Thyroid gland (tissue), 4 donors: Measurements from ENCODE around the gene DMD. TPM values are rescaled to one million over a fixed set of nuclear protein-coding genes. Genes with fewer than 3 reads are reported as not detected.

ENCODE experiments used
- DNase-seq, 2 donors: peaks; one replicate each; pipeline ENCODE4 v3.0.0-alpha.2; 2019
- H3K27ac ChIP-seq, 3 donors: fragments of 200-600 bp; sonication (generic); 1 replicate in 2 of 3; 2 replicates in 1 of 3; pipeline ENCODE4 v1.5.1; 2016 to 2019; ENCODE audit warnings: mild to moderate bottlenecking in 1 of 3, moderate library complexity in 1 of 3
- H3K27me3 ChIP-seq: fragments of 200-600 bp; sonication (generic); one replicate; pipeline ENCODE4 v1.5.1; 2019
- H3K36me3 ChIP-seq, 2 donors: fragments of 200-600 bp; sonication (generic); one replicate each; pipeline ENCODE4 v1.5.1; 2016 to 2019
- H3K4me1 ChIP-seq, 2 donors: fragments of 200-600 bp; sonication (generic); one replicate each; pipeline ENCODE4 v1.5.1; 2017 to 2019
- H3K4me3 ChIP-seq, 3 donors: fragments of 200-600 bp; sonication (generic); replicated peaks in 1 of 3; 1 replicate in 2 of 3; 2 replicates in 1 of 3; pipeline ENCODE4 v1.5.1; 2016; ENCODE audit warnings: mild to moderate bottlenecking in 1 of 3
- H3K9me3 ChIP-seq: fragments of 200-600 bp; sonication (generic); one replicate; pipeline ENCODE4 v1.5.1; 2017
- CTCF ChIP-seq, 6 experiments: fragments of 200-600 bp in 3 of 6; fragments of 450-650 bp in 3 of 6; sonication (generic) in 3 of 6; IDR thresholded peaks; one replicate each; pipeline ENCODE4 v1.5.1; 2016 to 2019; ENCODE audit warnings: antibody characterized with exemption in 6 of 6, mild to moderate bottlenecking in 2 of 6, inconsistent platforms in 1 of 6, moderate library complexity in 1 of 6
- POLR2A ChIP-seq, 2 donors: fragments of 450-650 bp; IDR thresholded peaks; one replicate each; pipeline ENCODE4 v1.6.1; 2017; ENCODE audit warnings: antibody characterized with exemption in 2 of 2, mild to moderate bottlenecking in 2 of 2, moderate library complexity in 1 of 2
- WGBS, 2 donors: methylation state at CpG; one replicate each; pipeline ENCODE4 v1.1.5; 2017; 5-methylcytosine and 5-hydroxymethylcytosine counted together
- intact Hi-C: fragments of 100-400 bp; cut with DNase I; formaldehyde crosslinking; loops from one replicate; pipeline ENCODE4 v1.15.1; 2023
- microRNA-seq: library from miRNA; unstranded; fragments of <30 nt; microRNA quantifications from one replicate; pipeline ENCODE4, GENCODE V29; 2016
- small RNA-seq: library from RNA; depleted of rRNA; stranded (forward); fragments of <200 nt; gene quantifications from one replicate; pipeline ENCODE3, GENCODE V24; 2016
- total RNA-seq, 4 donors: library from RNA; depleted of rRNA; stranded (reverse); fragments of >200 nt; gene quantifications; one replicate each; pipeline ENCODE4 v1.2.3, GENCODE V29; 2016

DMD gene
- total RNA-seq, 4 donors from 2014 or later, result 16.5 to 24.0 (median 21.7) TPM

GRCh38 chrX:31091819-31092218, 2119.5 kb downstream of the DMD start:
- intact Hi-C loops, result no loop called here
- DNase-seq, result no peak
- 76 to 96% methylated on average over 1 of the region's 1 CpG for WGBS, 2 donors
- Histone ChIP-seq H3K4me3 (no peak overlapping the region), H3K36me3 (no peaks in the 10 kb centered on the region), H3K9me3 (no peaks in the 10 kb centered on the region), H3K4me1 (no peaks in the 10 kb centered on the region), H3K27me3 (no peaks in the 10 kb centered on the region), H3K27ac (no peak overlapping the region)
- TF ChIP-seq POLR2A (IDR thresholded peaks at IDR 0.05) (no peak), CTCF (IDR thresholded peaks at IDR 0.05) (no peak)

- Histone ChIP-seq H3K27ac (no peak overlapping the region), H3K27me3 (no peaks in the 10 kb centered on the region), H3K4me3 (no peak overlapping the region), H3K36me3 (no peaks in the 10 kb centered on the region), H3K4me1 (no peaks in the 10 kb centered on the region), H3K9me3 (no peaks in the 10 kb centered on the region)
- DNase-seq, result no peak
- intact Hi-C loops, result no loop called here
- TF ChIP-seq CTCF (IDR thresholded peaks at IDR 0.05) (no peak), POLR2A (IDR thresholded peaks at IDR 0.05) (no peak)
- WGBS, 2 donors, result 83 to 85% methylated on average over 2 of the region's 2 CpGs
Measured at GRCh38 chrX:31074522-31074921, 2136.8 kb downstream of the DMD start.

GRCh38 chrX:31071725-31072124, 2139.6 kb downstream of the DMD start, which contains the start of gene FTHL17:
TSS of gene FTHL17 (minus strand) at chrX:31072041. CDS start at chrX:31071953, 88 bp downstream.
- TF ChIP-seq POLR2A (IDR thresholded peaks at IDR 0.05), result no peak
- Histone ChIP-seq H3K27me3 (no peaks in the 10 kb centered on the region), H3K4me1 (no peaks in the 10 kb centered on the region), H3K4me3 (no peak within 1 kb of the TSS), H3K27ac (no peak within 1 kb of the TSS), H3K9me3 (no peaks in the 10 kb centered on the region), H3K36me3 (no peaks in the 10 kb centered on the region)
- no peak for DNase-seq
- intact Hi-C loops, result no loop called here
- WGBS, 2 donors, result 97 to 98% methylated on average over 31 of the region's 33 CpGs

GRCh38 chrX:31071262-31071661, 2140.1 kb downstream of the DMD start:
- Histone ChIP-seq H3K27me3 (no peaks in the 10 kb centered on the region), H3K4me1 (no peaks in the 10 kb centered on the region), H3K9me3 (no peaks in the 10 kb centered on the region), H3K27ac (no peak overlapping the region), H3K36me3 (no peaks in the 10 kb centered on the region), H3K4me3 (no peak overlapping the region)
- no peak for TF ChIP-seq CTCF (IDR thresholded peaks at IDR 0.05)
- TF ChIP-seq POLR2A (IDR thresholded peaks at IDR 0.05), result no peak
- 91 to 93% methylated on average over 8 to 9 of the region's 18 CpGs for WGBS, 2 donors
- no peak for DNase-seq
- intact Hi-C loops, result no loop called here

GRCh38 chrX:31070057-31070468, 2141.3 kb downstream of the DMD start:
- Histone ChIP-seq H3K9me3 (no peaks in the 10 kb centered on the region), H3K4me1 (no peaks in the 10 kb centered on the region), H3K27me3 (no peaks in the 10 kb centered on the region), H3K4me3 (no peak overlapping the region), H3K27ac (no peak overlapping the region), H3K36me3 (no peaks in the 10 kb centered on the region)
- DNase-seq, result peak; percentile 9 to 11
- intact Hi-C loops, result no loop called here
- TF ChIP-seq POLR2A (IDR thresholded peaks at IDR 0.05) (no peak), CTCF (IDR thresholded peaks at IDR 0.05) (no peak)

Small RNA genes within 50 kb of the gene (microRNA-seq; reads per million reads assigned to microRNA genes)
- not detected for gene MIR3915
- gene MIR548F5, result not detected

Small RNA genes within 50 kb of the gene (small RNA-seq; reads per million reads assigned to genes)
- gene MIR3915 (not detected), gene MIR548F5 (not detected), gene RNA5SP501 (not detected), gene RNU6-894P (not detected)
